HG03039 (cell line): ENCODE measurements around the gene NIPA2.
A peak's percentile ranks its signal among the peaks of the same experiment; 100 is the strongest.

Experiments
- ATAC-seq: cut with Tn5 transposase; IDR thresholded peaks from one replicate; pipeline ENCODE4 v1.9.1; 2021; ENCODE audit warnings: mild to moderate bottlenecking, moderate library complexity; ENCODE audit not compliant: unreplicated experiment

NIPA2 gene

DNA sequence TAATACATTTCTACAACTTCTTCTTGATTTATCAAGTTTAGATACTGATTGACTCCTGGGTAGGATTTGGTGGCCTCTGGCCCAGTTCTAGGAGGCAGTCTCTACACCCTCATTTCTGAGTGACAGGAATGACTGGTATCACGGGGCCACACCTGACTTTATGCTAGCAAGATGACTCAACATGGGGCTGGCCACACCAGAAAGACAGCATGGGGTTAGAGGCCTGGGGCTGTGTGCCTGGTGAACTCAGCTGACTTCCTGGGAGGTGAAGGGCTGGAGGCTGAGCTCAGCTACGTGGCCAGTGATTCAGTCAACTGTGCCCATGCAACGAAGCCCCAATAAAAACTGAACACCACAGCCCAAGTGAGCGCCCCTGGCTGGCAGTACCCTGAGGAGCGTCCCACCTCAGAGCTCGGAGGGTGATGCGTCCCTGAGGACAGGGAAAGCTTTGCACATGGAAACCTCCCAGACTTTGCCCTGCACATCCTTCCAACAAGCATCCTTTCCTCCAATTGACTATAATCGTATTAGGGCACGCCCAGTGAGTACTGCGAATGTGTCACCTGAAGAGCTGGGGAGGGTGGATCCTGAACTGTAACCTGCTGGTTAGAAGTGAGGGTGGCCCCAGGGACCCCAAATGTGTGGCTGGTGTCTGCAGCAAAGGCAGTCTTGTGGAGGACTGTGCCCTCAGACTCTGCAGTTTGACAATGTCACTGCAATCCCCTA lies 57.2 kb downstream of the NIPA2 start:
- ATAC-seq: peak; percentile 93

GRCh38 chr15:22902046-22902445 lies 63.6 kb downstream of the NIPA2 start:
- ATAC-seq: no peak

GRCh38 chr15:22902578-22902977 lies 64.1 kb downstream of the NIPA2 start:
- no peak for ATAC-seq

- ATAC-seq: no peak
Observed at GRCh38 chr15:22902981-22903380, 64.5 kb downstream of the NIPA2 start.

- ATAC-seq: no peak
Observed at GRCh38 chr15:22903427-22903826, 65.0 kb downstream of the NIPA2 start.

- no peak for ATAC-seq
Observed at GRCh38 chr15:22903961-22904534, 65.6 kb downstream of the NIPA2 start.

GRCh38 chr15:22904736-22905135 lies 66.3 kb downstream of the NIPA2 start:
- ATAC-seq: no peak

DNA sequence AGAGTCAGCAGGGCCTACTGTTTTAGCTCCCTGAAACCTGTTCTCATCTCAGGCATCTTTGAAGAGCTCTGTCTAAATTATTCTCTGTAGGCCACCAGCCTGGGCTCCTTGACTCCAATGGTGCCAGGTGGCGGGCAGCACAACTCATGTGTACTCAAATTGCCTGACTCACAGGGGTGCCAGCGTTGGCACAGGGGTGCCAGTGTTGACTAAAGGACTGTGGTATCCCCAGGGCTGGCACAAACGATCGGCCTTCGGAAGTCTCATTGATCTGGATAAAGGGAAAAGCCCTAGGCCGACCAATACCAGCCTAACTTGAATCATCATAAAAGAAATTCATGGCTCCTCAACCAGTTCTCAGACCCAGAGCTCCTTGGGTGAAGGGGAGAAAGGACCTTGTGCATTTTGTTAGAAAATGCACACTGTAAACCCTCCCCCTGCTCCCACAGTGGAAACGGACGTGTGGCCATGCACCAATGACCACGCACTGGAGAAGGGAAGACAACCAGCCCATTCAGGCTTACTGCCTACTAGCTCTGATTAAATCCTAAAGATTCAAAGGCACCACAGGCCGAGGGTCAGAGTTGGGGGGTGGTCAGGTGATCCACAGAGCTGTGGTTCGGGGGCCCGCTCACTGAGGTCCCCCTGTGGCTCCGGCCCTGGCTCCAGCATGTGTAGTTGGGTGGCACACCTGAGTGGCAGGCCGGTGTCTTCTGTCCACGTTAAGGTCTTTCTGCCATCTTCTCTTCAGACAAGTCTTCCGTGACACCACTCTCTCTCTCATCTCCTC lies 68.9 kb downstream of the NIPA2 start:
- no peak for ATAC-seq

- no peak for ATAC-seq
Observed at GRCh38 chr15:22908830-22909229, 70.4 kb downstream of the NIPA2 start.

GRCh38 chr15:22911306-22911705 lies 72.8 kb downstream of the NIPA2 start:
- no peak for ATAC-seq

DNA sequence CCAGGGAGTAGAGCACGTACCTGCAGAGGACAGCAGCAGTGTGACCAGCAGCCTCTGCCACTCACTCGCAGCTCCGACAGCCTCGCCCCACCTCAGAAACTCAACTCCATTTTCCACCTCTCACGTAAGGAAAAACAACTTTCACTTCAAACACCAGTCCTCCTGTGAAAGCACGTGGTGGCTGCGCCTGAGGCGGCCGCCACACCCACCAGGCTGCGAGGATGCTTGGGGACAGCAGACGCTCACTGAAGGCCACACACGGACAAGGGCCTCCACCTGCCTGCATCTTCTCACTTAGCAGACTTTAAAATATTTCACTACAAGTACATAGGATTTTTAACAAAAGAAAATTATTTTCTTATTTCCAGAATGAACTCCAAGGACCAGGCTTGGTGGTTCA lies 73.8 kb downstream of the NIPA2 start:
- ATAC-seq: no peak

GRCh38 chr15:22913646-22914380 lies 75.3 kb downstream of the NIPA2 start:
- ATAC-seq: no peak

DNA sequence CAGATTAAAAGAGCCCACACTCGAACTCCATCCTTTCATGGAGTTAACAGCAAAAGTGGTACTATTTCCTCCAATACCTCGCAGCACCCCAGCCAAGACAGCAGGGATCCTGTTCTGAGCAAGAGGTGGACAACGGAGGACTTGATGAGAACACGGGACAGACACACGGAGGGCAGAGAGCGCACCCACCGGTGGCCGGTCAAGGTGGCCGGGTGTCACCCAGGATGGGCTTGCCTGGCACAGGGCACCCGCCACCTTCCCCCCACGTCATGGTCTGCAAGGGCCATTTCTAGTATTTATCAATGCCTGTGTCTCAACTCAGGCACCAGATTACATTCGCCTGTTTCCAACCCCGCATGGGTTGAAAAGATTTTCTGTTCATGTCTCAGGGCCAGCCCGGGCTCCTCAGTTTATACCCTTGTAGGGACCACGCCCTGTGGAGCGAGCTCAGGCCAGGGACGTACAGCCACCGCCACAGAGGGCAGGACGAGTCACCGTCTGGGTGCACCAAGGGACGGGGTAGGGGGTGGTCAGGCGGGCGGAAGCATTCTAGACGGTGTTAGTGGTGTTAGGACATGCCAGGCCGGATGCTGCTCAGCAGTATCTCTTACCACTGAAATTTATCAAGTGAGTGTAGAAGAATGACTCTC lies 77.5 kb downstream of the NIPA2 start:
- ATAC-seq: no peak

DNA sequence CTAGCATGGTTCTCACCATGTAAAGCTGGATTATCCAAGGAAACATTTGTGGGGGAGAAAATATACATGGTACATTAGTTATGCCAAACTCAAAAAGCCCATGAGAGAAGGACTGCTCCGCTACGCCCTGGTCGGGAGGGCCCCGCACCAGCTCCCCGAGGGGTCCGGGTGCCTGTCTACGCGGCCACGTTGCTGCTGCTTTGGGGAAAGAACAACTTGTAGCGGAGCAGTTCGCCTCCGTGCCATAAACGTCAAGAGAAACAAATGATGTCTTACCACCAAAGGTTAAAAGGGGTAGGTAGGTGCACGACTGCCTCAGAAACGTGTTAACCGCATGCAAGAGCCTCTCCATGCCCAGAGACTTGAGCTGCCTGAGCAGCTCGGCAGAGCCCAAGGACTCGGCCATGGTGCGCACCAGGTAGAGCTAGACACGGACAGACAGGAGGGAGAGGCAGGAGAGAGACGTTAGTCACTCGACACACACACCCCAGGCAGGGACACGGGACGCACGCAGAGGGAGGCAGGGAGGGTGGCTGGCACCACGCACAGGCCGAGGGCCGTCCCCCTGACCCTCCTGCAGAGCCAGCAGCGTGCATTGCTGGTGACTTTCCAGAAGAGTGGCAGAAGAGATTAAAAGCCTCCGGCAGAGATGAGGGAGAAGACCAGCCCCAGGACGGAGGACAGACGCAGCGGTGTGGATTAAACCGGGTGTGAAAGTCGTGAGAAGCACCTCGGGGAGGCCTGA lies 78.3 kb downstream of the NIPA2 start:
- no peak for ATAC-seq

- ATAC-seq: no peak
Observed at GRCh38 chr15:22917556-22917955, 79.1 kb downstream of the NIPA2 start.
